H1 (cell line): Measurements from ENCODE around the gene CXCR1. TPM values are rescaled to one million over a fixed set of nuclear protein-coding genes. Genes with fewer than 3 reads are reported as not detected.

Source experiments
- CTCF ChIA-PET: fragments of 300-600 bp; sonication (Branson Sonifier 250); formaldehyde crosslinking; loops from one replicate; lab custom pipeline; 2021; ENCODE audit not compliant: partially characterized antibody; lab: Charles Lee
- POLR2A ChIA-PET: fragments of 300-600 bp; sonication (Branson Sonifier 250); formaldehyde crosslinking; loops from one replicate; lab custom pipeline; 2021; ENCODE audit warnings: inconsistent platforms; ENCODE audit not compliant: partially characterized antibody; lab: Charles Lee
- DNase-seq, 2 experiments: peaks; one replicate each; pipeline versions ENCODE4 v3.0.0 to v3.0.0-alpha.2; 2010 to 2022; ENCODE audit warnings: low spot score in 2 of 2, low read depth in 1 of 2, mixed read lengths in 1 of 2
- FAIRE-seq: peaks from 2 replicates; lab custom pipeline; 2011; peaks lifted over from hg19 to GRCh38; lab: Jason Lieb, UNC
- H2AFZ ChIP-seq: 2 replicates; pipeline ENCODE4 v1.8.1; 2012; ENCODE audit warnings: low read length, inconsistent platforms
- H2AK5ac ChIP-seq: 2 replicates; pipeline ENCODE4 v1.6.1; 2013; ENCODE audit warnings: low read depth, low read length
- H2BK120ac ChIP-seq: replicated peaks from 2 replicates; pipeline ENCODE3; 2013; ENCODE audit warnings: low read depth, low read length, inconsistent platforms
- H2BK12ac ChIP-seq: 2 replicates; pipeline ENCODE4 v1.6.1; 2013; ENCODE audit warnings: low read depth, low read length
- H2BK15ac ChIP-seq: 2 replicates; pipeline ENCODE4 v1.6.1; 2013; ENCODE audit warnings: low read length
- H2BK20ac ChIP-seq: 2 replicates; pipeline ENCODE4 v1.6.1; 2013; ENCODE audit warnings: low read length
- H2BK5ac ChIP-seq: 2 replicates; pipeline ENCODE4 v1.6.1; 2013; ENCODE audit warnings: low read depth, low read length
- H3K14ac ChIP-seq: 2 replicates; pipeline ENCODE4 v1.6.1; 2013; ENCODE audit warnings: inconsistent platforms; ENCODE audit not compliant: insufficient read length
- H3K18ac ChIP-seq: 2 replicates; pipeline ENCODE4 v1.6.1; 2013; ENCODE audit warnings: low read length; ENCODE audit errors: extremely low read depth
- H3K23ac ChIP-seq: 2 replicates; pipeline ENCODE4 v1.6.1; 2013; ENCODE audit warnings: inconsistent platforms; ENCODE audit not compliant: insufficient read length
- H3K23me2 ChIP-seq: 2 replicates; pipeline ENCODE4 v1.6.1; 2013; ENCODE audit warnings: low read depth, low read length
- H3K27ac ChIP-seq: 2 replicates; pipeline ENCODE4 v1.6.1; 2011; ENCODE audit warnings: low read depth, low read length, inconsistent platforms
- H3K27me3 ChIP-seq, 4 experiments: replicated peaks in 1 of 4; 1 replicate in 1 of 4; 2 replicates in 3 of 4; pipeline versions ENCODE4 v1.6.1 to v1.8.1; 2011 to 2013; ENCODE audit warnings: low read length in 3 of 4, mild to moderate bottlenecking in 3 of 4, inconsistent platforms in 2 of 4, mixed read lengths in 2 of 4, moderate library complexity in 1 of 4; ENCODE audit not compliant: control insufficient read depth in 3 of 4, insufficient read depth in 3 of 4; ENCODE audit errors: extremely low read depth in 1 of 4
- H3K36me3 ChIP-seq, 4 experiments: 2 replicates each; pipeline versions ENCODE4 v1.6.1 to v1.8.1; 2011 to 2013; ENCODE audit warnings: mild to moderate bottlenecking in 4 of 4, low read length in 3 of 4, moderate library complexity in 2 of 4, control low read depth in 1 of 4, inconsistent platforms in 1 of 4; ENCODE audit not compliant: insufficient read depth in 4 of 4, control insufficient read depth in 2 of 4
- H3K4ac ChIP-seq: replicated peaks from 2 replicates; pipeline ENCODE3; 2013; ENCODE audit warnings: low read length, low read depth, mixed read lengths, inconsistent platforms; ENCODE audit not compliant: insufficient read length
- H3K4me1 ChIP-seq, 4 experiments: replicated peaks in 1 of 4; 1 replicate in 1 of 4; 2 replicates in 3 of 4; pipeline versions ENCODE4 v1.6.1 to v1.8.1; 2011 to 2013; ENCODE audit warnings: low read length in 3 of 4, inconsistent platforms in 2 of 4, mixed read lengths in 1 of 4; ENCODE audit not compliant: insufficient read depth in 4 of 4, control insufficient read depth in 3 of 4
- H3K4me2 ChIP-seq, 2 experiments: 2 replicates each; pipeline versions ENCODE4 v1.6.1 to v1.8.1; 2011 to 2013; ENCODE audit warnings: low read depth in 2 of 2, low read length in 2 of 2, control low read depth in 1 of 2, inconsistent platforms in 1 of 2, mild to moderate bottlenecking in 1 of 2; ENCODE audit not compliant: insufficient read depth in 1 of 2
- H3K4me3 ChIP-seq, 4 experiments: fragments of 200-600, 300-600 bp in 1 of 4; sonication (generic), shearing (Covaris generic), sonication (Bioruptor Twin) in 1 of 4; 2 replicates each; pipeline versions ENCODE4 v1.5.1 to v1.8.1; 2011 to 2016; ENCODE audit warnings: low read length in 4 of 4, low read depth in 3 of 4, control low read depth in 2 of 4, inconsistent platforms in 2 of 4, mild to moderate bottlenecking in 2 of 4, mixed read lengths in 1 of 4, moderate library complexity in 1 of 4; ENCODE audit not compliant: insufficient read depth in 2 of 4; ENCODE audit errors: extremely low read depth in 1 of 4
- H3K56ac ChIP-seq: replicated peaks from 2 replicates; pipeline ENCODE3; 2013; ENCODE audit warnings: low read depth, mild to moderate bottlenecking, mixed read lengths, low read length, inconsistent platforms; ENCODE audit not compliant: insufficient read length
- H3K79me1 ChIP-seq: 2 replicates; pipeline ENCODE4 v1.6.1; 2013; ENCODE audit warnings: low read depth, low read length, control low read depth
- H3K79me2 ChIP-seq, 2 experiments: 2 replicates each; pipeline versions ENCODE4 v1.6.1 to v1.8.1; 2012 to 2013; ENCODE audit warnings: low read length in 2 of 2, mild to moderate bottlenecking in 2 of 2, inconsistent platforms in 1 of 2; ENCODE audit not compliant: insufficient read depth in 2 of 2, control insufficient read depth in 1 of 2
- H3K9ac ChIP-seq, 4 experiments: replicated peaks in 1 of 4; 1 replicate in 1 of 4; 2 replicates in 3 of 4; pipeline versions ENCODE4 v1.6.1 to v1.8.1; 2011 to 2013; ENCODE audit warnings: low read depth in 3 of 4, low read length in 3 of 4, control low read depth in 2 of 4, mild to moderate bottlenecking in 2 of 4, moderate library complexity in 2 of 4, inconsistent platforms in 1 of 4; ENCODE audit errors: extremely low read depth in 1 of 4
- H3K9me3 ChIP-seq, 2 experiments: 2 replicates each; pipeline versions ENCODE4 v1.6.1 to v1.8.1; 2012 to 2013; ENCODE audit warnings: mild to moderate bottlenecking in 2 of 2, moderate library complexity in 2 of 2, control low read depth in 1 of 2, inconsistent platforms in 1 of 2, low read depth in 1 of 2, low read length in 1 of 2, mixed read lengths in 1 of 2; ENCODE audit not compliant: insufficient read depth in 2 of 2
- H4K20me1 ChIP-seq, 2 experiments: replicated peaks in 1 of 2; 2 replicates each; pipeline versions ENCODE3 to v1.8.1; 2011 to 2013; ENCODE audit warnings: inconsistent platforms in 2 of 2, low read length in 2 of 2, mild to moderate bottlenecking in 1 of 2; ENCODE audit not compliant: insufficient read depth in 2 of 2, control insufficient read depth in 1 of 2
- H4K5ac ChIP-seq: 2 replicates; pipeline ENCODE4 v1.6.1; 2013; ENCODE audit warnings: low read length, low read depth, mixed read lengths, inconsistent platforms; ENCODE audit not compliant: insufficient read length
- H4K8ac ChIP-seq: 2 replicates; pipeline ENCODE4 v1.8.0; 2013; ENCODE audit warnings: mild to moderate bottlenecking, moderate library complexity, low read length, inconsistent platforms; ENCODE audit not compliant: insufficient read depth; ENCODE audit errors: extremely low read depth
- H4K91ac ChIP-seq: replicated peaks from 2 replicates; pipeline ENCODE3; 2013; ENCODE audit warnings: low read length, mixed read lengths, inconsistent platforms; ENCODE audit not compliant: insufficient read length
- ASH2L ChIP-seq: fragments of 200-600, 300-600 bp; sonication (generic); IDR thresholded peaks from one replicate; pipeline ENCODE4 v1.7.1; 2017; ENCODE audit warnings: low read length
- BACH1 ChIP-seq: IDR thresholded peaks from 2 replicates; pipeline ENCODE4 v1.6.1; 2012; ENCODE audit warnings: low read length, improper control_type of control experiment
- BRCA1 ChIP-seq: IDR thresholded peaks from 2 replicates; pipeline ENCODE4 v1.6.1; 2012; ENCODE audit warnings: low read depth, low read length, improper control_type of control experiment
- CEBPB ChIP-seq: IDR thresholded peaks from 2 replicates; pipeline ENCODE4 v1.6.1; 2012; ENCODE audit warnings: low read depth, low read length
- CREB1 ChIP-seq: IDR thresholded peaks from 2 replicates; pipeline ENCODE4 v1.6.1; 2012; ENCODE audit warnings: inconsistent platforms
- CTBP2 ChIP-seq: IDR thresholded peaks from 2 replicates; pipeline ENCODE4 v1.7.0; 2011; ENCODE audit warnings: borderline replicate concordance, mild to moderate bottlenecking, moderate library complexity, mixed read lengths, low read length; ENCODE audit not compliant: insufficient read depth, insufficient read length
- JUN ChIP-seq: IDR thresholded peaks from 2 replicates; pipeline ENCODE4 v1.6.1; 2011; ENCODE audit warnings: low read depth, mild to moderate bottlenecking, improper control_type of control experiment, low read length
- KDM4A ChIP-seq: IDR thresholded peaks from one replicate; pipeline ENCODE4 v1.7.1; 2012; ENCODE audit warnings: low read depth, mild to moderate bottlenecking, moderate library complexity, low read length, inconsistent platforms; ENCODE audit not compliant: severe bottlenecking
- KDM5A ChIP-seq: fragments of 200-600 bp; IDR thresholded peaks from 2 replicates; pipeline ENCODE4 v1.7.1; 2012; ENCODE audit warnings: mild to moderate bottlenecking, low read length, inconsistent platforms, mixed read lengths
- POLR2A ChIP-seq, 2 experiments: IDR thresholded peaks; 1 replicate in 1 of 2; 2 replicates in 1 of 2; pipeline ENCODE4 v1.6.1; 2011; ENCODE audit warnings: low read depth in 2 of 2, low read length in 2 of 2, mild to moderate bottlenecking in 2 of 2; ENCODE audit errors: control extremely low read depth in 1 of 2
- RNF2 ChIP-seq: fragments of 200-900, 300-1000 bp; sonication (generic); IDR thresholded peaks from 2 replicates; pipeline ENCODE4 v1.7.1; 2016; ENCODE audit warnings: borderline replicate concordance, low read depth, mild to moderate bottlenecking, antibody characterized with exemption, low read length; ENCODE audit not compliant: poor library complexity, severe bottlenecking; ENCODE audit errors: missing control alignments
- SP1 ChIP-seq: IDR thresholded peaks from 2 replicates; pipeline ENCODE4 v1.6.1; 2011; ENCODE audit warnings: low read depth, low read length
- SP2 ChIP-seq: IDR thresholded peaks from 2 replicates; pipeline ENCODE4 v1.6.1; 2012; ENCODE audit warnings: mild to moderate bottlenecking, low read length, inconsistent platforms
- WGBS, 2 experiments: shearing (Covaris generic) in 1 of 2; methylation state at CpG; one replicate each; pipeline versions ENCODE4 v1.1.6 to v1.1.7; 2013 to 2015; ENCODE audit warnings: low lambda C conversion rate in 2 of 2, mixed read lengths in 2 of 2, inconsistent platforms in 1 of 2, low coverage in 1 of 2, missing lambda C conversion rate in 1 of 2; ENCODE audit not compliant: insufficient replicate concordance in 2 of 2, insufficient coverage in 1 of 2, insufficient read length in 1 of 2; ENCODE audit errors: extremely low coverage in 1 of 2, missing lambda C conversion rate in 1 of 2; 5-methylcytosine and 5-hydroxymethylcytosine counted together
- polyA plus RNA-seq, 7 experiments: library from polyadenylated mRNA; depleted of rRNA in 3 of 7; stranded (reverse) in 5 of 7; unstranded in 2 of 7; fragments of >200 nt in 5 of 7; fragments of 200-250 nt in 2 of 7; gene quantifications; 1 replicate in 5 of 7; 2 replicates in 1 of 7; 4 replicates in 1 of 7; pipeline versions ENCODE4 v1.2.1 to v1.2.3, GENCODE V29; 2011 to 2013; ENCODE audit warnings: missing spikeins in 2 of 7, mixed read lengths in 2 of 7
- total RNA-seq: library from RNA; stranded (reverse); fragmentation: NEBNext Ultra II Directional; extraction: Animal tissue kit (Norgen Biotek cat#: 25700); gene quantifications from 2 replicates; pipeline ENCODE4 v1.2.1, GENCODE V29; 2021
- TF ChIP-seq, protein P1 (sequence below): IDR thresholded peaks from 2 replicates; pipeline ENCODE4 v1.6.1; 2011; ENCODE audit warnings: low read depth, mild to moderate bottlenecking, low read length; ENCODE audit not compliant: insufficient read depth
- TF ChIP-seq, protein P2 (sequence below): IDR thresholded peaks from 2 replicates; pipeline ENCODE4 v1.6.1; 2012; ENCODE audit warnings: inconsistent platforms

CXCR1 gene
- total and polyA plus RNA-seq, 2 of the 8 experiments (the other 6 are each of a cell fraction or from before 2014, with no cell fraction given), result not detected

DNA sequence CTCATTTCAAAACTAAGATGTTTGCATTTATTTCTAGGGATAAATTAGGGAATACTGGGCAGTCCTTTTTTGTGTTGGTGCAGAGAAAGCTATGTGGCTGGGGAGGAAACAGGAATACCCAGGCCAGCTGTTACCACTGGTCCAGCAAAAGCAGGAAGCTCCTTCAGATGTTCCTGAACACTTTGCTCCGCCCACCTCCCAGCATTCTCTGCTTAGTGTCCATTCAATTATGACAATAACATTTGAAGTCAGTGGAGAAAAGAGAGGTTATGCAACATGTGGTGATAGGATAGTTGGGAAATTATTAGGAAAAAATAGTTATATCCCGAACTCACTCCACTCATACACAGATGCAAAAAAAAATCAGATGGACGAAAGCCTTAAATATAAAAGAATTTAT is 28.1 kb upstream of the CXCR1 start:
- Histone ChIP-seq H3K79me1 (no peaks in the 10 kb centered on the region), H4K8ac (no peak overlapping the region), H2BK5ac (no peak overlapping the region), H3K4me1 (peaks cover 0 to 8% (median 1%) of the 10 kb centered on the region in 4 experiments; a peak in 2 of 7 replicates), H3K23me2 (peaks cover 2% of the 10 kb centered on the region; the same call in 1 of the 2 replicates), H3K4me2 (no peak overlapping the region), H2BK20ac (no peak overlapping the region), H3K56ac (no peak overlapping the region), H3K79me2 (no peaks in the 10 kb centered on the region), H4K5ac (no peak overlapping the region), H3K27me3 (no peaks in the 10 kb centered on the region), H3K18ac (no peak overlapping the region), H3K9me3 (no peaks in the 10 kb centered on the region), H2BK15ac (no peak overlapping the region), H3K14ac (no peak overlapping the region), H3K4ac (no peak overlapping the region), H2BK120ac (no peak overlapping the region), H3K9ac (no peak overlapping the region), H3K27ac (no peak overlapping the region), H3K36me3 (no peaks in the 10 kb centered on the region), H3K4me3 (no peak overlapping the region), H4K20me1 (no peaks in the 10 kb centered on the region), H2AK5ac (no peak overlapping the region), H2BK12ac (no peak overlapping the region), H3K23ac (no peak overlapping the region), H4K91ac (no peak overlapping the region), H2AFZ (no peak overlapping the region)
- CTCF ChIA-PET, result interaction anchor here (1.0 kb wide), 1 partner anchor 64 kb away, joined by 3 read pairs; no protein-coding TSS in a partner anchor
- POLR2A ChIA-PET, result interaction anchor here (0.7 kb wide), 2 partner anchors 60 to 105 kb away, joined by 3 read pairs; no protein-coding TSS in a partner anchor
- DNase-seq (no peak), FAIRE-seq (no peak)
- 87% methylated on average over 3 of the region's 3 CpGs; no CpG with 5 or more reads in 1 of the 2 experiments for WGBS, 2 experiments
- TF ChIP-seq SP1 (no peak), KDM5A (no peak), BRCA1 (no peak), POLR2A (IDR thresholded peaks at IDR 0.05; ENCODE audit: control extremely low read depth in 1 of 2, low read depth in 2 of 2, low read length in 2 of 2) (no peak), CREB1 (no peak), JUN (no peak), KDM4A (no peak), SP2 (no peak), CTBP2 (no peak), RNF2 (no peak), CEBPB (no peak), BACH1 (no peak), ASH2L (no peak)
- TF ChIP-seq, protein P1, sequence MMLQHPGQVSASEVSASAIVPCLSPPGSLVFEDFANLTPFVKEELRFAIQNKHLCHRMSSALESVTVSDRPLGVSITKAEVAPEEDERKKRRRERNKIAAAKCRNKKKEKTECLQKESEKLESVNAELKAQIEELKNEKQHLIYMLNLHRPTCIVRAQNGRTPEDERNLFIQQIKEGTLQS, result no peak
- TF ChIP-seq, protein P2, sequence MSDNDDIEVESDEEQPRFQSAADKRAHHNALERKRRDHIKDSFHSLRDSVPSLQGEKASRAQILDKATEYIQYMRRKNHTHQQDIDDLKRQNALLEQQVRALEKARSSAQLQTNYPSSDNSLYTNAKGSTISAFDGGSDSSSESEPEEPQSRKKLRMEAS, result no peak
